ENCODE data around the gene N4BP2L1. TPM values are rescaled to one million over a fixed set of nuclear protein-coding genes. Genes with fewer than 3 reads are reported as not detected.

N4BP2L1 gene
- total RNA-seq, 1 donor from 2014 or later = 30.2 TPM

DNA sequence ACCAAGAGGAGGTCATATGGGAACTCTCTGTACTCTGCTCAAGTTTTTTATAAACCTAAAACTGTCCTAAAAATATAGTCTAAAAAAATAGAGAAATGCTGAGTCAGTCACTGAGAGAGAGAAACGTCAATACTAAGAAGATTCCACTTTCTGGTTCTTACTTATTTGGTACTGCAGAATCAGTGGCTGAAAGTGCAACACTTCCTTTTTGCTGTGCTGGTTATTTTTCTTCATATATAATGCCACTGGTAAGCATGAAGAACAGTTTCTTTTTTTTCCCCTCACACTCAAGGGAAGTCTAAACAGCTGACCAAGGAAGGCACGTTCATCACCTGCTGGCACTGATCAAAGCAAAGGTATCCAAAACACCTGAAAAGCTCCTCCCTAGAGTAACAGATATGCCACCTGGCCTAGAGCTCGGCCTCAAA lies 44.3 kb upstream of the N4BP2L1 start:
- H3K9me3 ChIP-seq = no peaks in the 10 kb centered on the region
- H3K4me3 ChIP-seq = no peak overlapping the region
- H3K27me3 ChIP-seq (ENCODE audit: low read depth) = no peaks in the 10 kb centered on the region
- TF ChIP-seq, protein P1, sequence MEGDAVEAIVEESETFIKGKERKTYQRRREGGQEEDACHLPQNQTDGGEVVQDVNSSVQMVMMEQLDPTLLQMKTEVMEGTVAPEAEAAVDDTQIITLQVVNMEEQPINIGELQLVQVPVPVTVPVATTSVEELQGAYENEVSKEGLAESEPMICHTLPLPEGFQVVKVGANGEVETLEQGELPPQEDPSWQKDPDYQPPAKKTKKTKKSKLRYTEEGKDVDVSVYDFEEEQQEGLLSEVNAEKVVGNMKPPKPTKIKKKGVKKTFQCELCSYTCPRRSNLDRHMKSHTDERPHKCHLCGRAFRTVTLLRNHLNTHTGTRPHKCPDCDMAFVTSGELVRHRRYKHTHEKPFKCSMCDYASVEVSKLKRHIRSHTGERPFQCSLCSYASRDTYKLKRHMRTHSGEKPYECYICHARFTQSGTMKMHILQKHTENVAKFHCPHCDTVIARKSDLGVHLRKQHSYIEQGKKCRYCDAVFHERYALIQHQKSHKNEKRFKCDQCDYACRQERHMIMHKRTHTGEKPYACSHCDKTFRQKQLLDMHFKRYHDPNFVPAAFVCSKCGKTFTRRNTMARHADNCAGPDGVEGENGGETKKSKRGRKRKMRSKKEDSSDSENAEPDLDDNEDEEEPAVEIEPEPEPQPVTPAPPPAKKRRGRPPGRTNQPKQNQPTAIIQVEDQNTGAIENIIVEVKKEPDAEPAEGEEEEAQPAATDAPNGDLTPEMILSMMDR (IDR thresholded peaks at IDR 0.05) = no peak
- no peak overlapping the region for H3K27ac ChIP-seq
- DNase-seq = no peak
- intact Hi-C loops (cut with DNase I) = no loop called here
- no peak for ATAC-seq
- H3K4me1 ChIP-seq = no peaks in the 10 kb centered on the region
- peaks cover 6% of the 10 kb centered on the region for H3K36me3 ChIP-seq

DNA sequence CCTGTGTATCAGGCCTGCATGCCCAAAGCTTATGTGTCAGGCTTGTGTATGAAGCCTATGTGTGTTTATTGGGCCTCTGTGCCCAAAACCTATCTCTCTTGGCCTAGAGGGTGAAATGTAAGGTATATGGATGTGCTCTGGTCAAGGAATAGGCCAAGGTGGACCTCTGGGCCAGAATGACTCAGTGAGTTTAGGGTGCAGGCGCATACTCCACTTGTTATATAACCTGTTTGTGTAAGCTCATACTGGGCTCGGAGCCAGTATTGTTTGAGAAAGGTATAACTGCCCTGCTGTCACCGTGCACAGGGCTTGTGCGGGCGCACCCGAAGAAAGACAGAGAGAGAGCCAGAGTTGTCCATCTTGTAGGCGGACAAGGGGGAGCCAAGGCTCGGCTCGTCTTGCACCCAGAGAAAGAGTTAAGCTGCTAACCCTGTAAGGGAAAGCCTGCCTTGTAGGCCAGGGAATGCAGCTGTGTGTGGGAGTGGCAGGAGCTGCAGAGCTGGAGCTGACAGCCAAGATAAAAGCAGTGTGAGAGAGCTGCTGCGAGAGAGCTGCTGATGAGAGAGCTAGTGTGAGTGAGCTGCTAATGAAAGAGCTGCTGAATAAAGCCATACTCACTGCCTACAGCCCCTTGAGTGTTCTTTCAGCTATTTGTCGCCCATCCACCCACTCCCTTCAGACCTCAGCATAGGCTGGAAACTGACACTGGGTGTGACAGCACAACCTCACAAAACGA lies 43.4 kb upstream of the N4BP2L1 start:
- no peak for ATAC-seq
- H3K27me3 ChIP-seq (ENCODE audit: low read depth) = no peaks in the 10 kb centered on the region
- H3K27ac ChIP-seq = no peak overlapping the region
- H3K4me3 ChIP-seq = no peak overlapping the region
- no peaks in the 10 kb centered on the region for H3K4me1 ChIP-seq
- TF ChIP-seq, protein P1 (IDR thresholded peaks at IDR 0.05) = no peak
- H3K36me3 ChIP-seq = no peaks in the 10 kb centered on the region
- no peaks in the 10 kb centered on the region for H3K9me3 ChIP-seq
- intact Hi-C loops (cut with DNase I) = no loop called here
- no peak for DNase-seq

DNA sequence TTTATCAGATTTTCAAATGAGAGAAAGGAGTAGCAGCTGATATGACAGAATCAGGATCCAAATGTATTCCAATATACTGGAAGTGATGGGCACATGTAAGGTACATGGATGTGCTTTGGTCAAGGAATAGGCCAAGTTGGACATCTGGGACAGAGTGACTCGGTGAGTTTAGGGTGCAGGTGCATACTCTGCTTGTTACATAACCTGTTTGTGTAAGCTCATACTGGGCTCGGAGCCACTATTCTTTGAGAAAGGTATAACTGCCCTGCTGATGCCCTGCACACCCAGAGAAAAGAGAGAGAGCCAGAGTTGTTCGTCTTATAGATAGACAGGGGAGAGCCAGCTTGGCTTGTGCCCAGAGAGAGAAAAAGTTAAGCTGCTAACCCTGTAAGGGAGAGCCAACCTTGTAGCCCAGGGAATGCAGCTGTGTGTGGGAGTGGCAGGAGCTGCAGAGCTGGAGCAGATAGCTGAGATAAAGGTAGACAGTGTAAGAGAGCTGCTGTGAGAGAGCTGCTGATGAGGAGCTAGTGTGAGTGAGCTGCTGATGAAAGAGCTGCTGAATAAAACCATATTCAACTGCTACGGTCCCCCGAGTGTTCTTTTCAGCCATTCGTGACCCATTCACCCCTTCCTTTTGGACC lies 40.7 kb upstream of the N4BP2L1 start:
- H3K4me3 ChIP-seq = no peak overlapping the region
- H3K27ac ChIP-seq = no peak overlapping the region
- DNase-seq (no peak), ATAC-seq (no peak)
- TF ChIP-seq, protein P1 (IDR thresholded peaks at IDR 0.05) = no peak
- no peaks in the 10 kb centered on the region for H3K4me1 ChIP-seq
- H3K9me3 ChIP-seq = no peaks in the 10 kb centered on the region
- intact Hi-C loops (cut with DNase I) = no loop called here
- H3K27me3 ChIP-seq (ENCODE audit: low read depth) = no peaks in the 10 kb centered on the region
- no peaks in the 10 kb centered on the region for H3K36me3 ChIP-seq

DNA sequence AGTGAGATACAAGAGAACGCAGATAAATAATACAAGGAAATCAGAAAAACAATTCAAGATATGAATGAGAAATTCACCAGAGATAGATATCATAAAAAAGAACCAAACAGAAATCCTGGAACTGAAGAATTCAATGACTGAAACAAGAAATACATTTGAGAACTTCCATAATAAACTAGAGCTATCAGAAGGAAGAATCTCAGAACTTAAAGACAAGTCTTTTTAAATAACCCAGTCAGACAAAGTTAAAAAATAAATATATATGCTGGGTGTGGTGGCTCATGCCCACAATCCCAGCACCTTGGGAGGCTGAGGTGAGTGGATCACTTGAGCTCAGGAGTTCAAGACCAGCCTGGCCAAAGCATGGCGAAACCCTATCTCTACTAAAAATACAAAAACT lies 28.7 kb upstream of the N4BP2L1 start:
- intact Hi-C loops (cut with DNase I) = no loop called here
- no peak for DNase-seq
- H3K36me3 ChIP-seq = no peaks in the 10 kb centered on the region
- no peaks in the 10 kb centered on the region for H3K27me3 ChIP-seq (ENCODE audit: low read depth)
- ATAC-seq = no peak
- H3K4me1 ChIP-seq = no peaks in the 10 kb centered on the region
- TF ChIP-seq, protein P1 (IDR thresholded peaks at IDR 0.05) = no peak
- H3K27ac ChIP-seq = no peak overlapping the region
- H3K4me3 ChIP-seq = no peak overlapping the region
- H3K9me3 ChIP-seq = peaks cover 22% of the 10 kb centered on the region

DNA sequence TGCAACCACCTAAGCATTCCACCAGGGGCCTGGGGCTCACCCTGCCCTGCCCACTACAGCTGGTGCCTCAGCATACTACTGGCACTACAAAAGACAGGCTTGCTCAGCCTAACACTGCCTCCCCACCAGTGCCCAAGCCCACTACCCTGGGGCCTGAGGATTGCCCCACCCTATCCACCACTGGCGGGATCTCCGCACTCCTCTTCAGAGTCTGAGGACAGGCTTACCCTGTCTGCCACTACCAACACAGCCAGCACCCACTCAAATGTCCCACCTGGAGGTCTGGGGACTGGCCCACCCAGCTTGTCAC lies 27.6 kb upstream of the N4BP2L1 start:
- Histone ChIP-seq H3K4me3 (no peak overlapping the region), H3K9me3 (peaks cover 22% of the 10 kb centered on the region), H3K36me3 (no peaks in the 10 kb centered on the region), H3K27ac (no peak overlapping the region), H3K27me3 (ENCODE audit: low read depth) (no peaks in the 10 kb centered on the region), H3K4me1 (no peaks in the 10 kb centered on the region)
- no peak for DNase-seq
- intact Hi-C loops (cut with DNase I) = no loop called here
- peak in 1 of 2 donors; percentile 38 for ATAC-seq
- TF ChIP-seq, protein P1 (IDR thresholded peaks at IDR 0.05) = no peak
